OCI-LY3 (cell line): ENCODE data around the gene FGL2.

Experiments
- CTCF ChIP-seq: fragments of 200-600, 300-600 bp; sonication (generic); IDR thresholded peaks from 2 replicates; pipeline ENCODE4 v1.5.1; 2014; ENCODE audit warnings: antibody characterized with exemption, low read length, low read depth
- EZH2phosphoT487 ChIP-seq: fragments of 200-600 bp; shearing (Covaris generic); IDR thresholded peaks from 2 replicates; pipeline ENCODE4 v1.6.1; 2018; ENCODE audit warnings: antibody characterized with exemption, mixed run types, low read depth

GRCh38 chr7:77199013-77199966 is at the start of gene FGL2:
- TF ChIP-seq CTCF (no peak), EZH2phosphoT487 (no peak)
